ENCODE data around the gene SP110. TPM values are rescaled to one million over a fixed set of nuclear protein-coding genes. Genes with fewer than 3 reads are reported as not detected.
A peak's percentile ranks its signal among the peaks of the same experiment; 100 is the strongest.

SP110 gene
- total RNA-seq, 1 donor from 2014 or later, result 14.8 TPM

- Histone ChIP-seq H3K27me3 (ENCODE audit: control insufficient read depth, insufficient read depth, low read length) (no peaks in the 10 kb centered on the region), H3K4me3 (ENCODE audit: low read depth, low read length) (no peak overlapping the region), H3K36me3 (ENCODE audit: control insufficient read depth, insufficient read depth, low read length) (no peaks in the 10 kb centered on the region)
- no peak for DNase-seq (ENCODE audit: low read depth)
- TF ChIP-seq, protein P1, sequence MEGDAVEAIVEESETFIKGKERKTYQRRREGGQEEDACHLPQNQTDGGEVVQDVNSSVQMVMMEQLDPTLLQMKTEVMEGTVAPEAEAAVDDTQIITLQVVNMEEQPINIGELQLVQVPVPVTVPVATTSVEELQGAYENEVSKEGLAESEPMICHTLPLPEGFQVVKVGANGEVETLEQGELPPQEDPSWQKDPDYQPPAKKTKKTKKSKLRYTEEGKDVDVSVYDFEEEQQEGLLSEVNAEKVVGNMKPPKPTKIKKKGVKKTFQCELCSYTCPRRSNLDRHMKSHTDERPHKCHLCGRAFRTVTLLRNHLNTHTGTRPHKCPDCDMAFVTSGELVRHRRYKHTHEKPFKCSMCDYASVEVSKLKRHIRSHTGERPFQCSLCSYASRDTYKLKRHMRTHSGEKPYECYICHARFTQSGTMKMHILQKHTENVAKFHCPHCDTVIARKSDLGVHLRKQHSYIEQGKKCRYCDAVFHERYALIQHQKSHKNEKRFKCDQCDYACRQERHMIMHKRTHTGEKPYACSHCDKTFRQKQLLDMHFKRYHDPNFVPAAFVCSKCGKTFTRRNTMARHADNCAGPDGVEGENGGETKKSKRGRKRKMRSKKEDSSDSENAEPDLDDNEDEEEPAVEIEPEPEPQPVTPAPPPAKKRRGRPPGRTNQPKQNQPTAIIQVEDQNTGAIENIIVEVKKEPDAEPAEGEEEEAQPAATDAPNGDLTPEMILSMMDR (IDR thresholded peaks at IDR 0.05; ENCODE audit: insufficient read depth, low read length, poor library complexity, severe bottlenecking), result no peak
Measured at GRCh38 chr2:230246206-230246605, 26.4 kb upstream of the SP110 start.

GRCh38 chr2:230244211-230244610 lies 24.4 kb upstream of the SP110 start:
- Histone ChIP-seq H3K27me3 (ENCODE audit: control insufficient read depth, insufficient read depth, low read length) (no peaks in the 10 kb centered on the region), H3K36me3 (ENCODE audit: control insufficient read depth, insufficient read depth, low read length) (no peaks in the 10 kb centered on the region), H3K4me3 (ENCODE audit: low read depth, low read length) (no peak overlapping the region)
- TF ChIP-seq, protein P1 (IDR thresholded peaks at IDR 0.05; ENCODE audit: insufficient read depth, low read length, poor library complexity, severe bottlenecking), result no peak
- no peak for DNase-seq (ENCODE audit: low read depth)

GRCh38 chr2:230234845-230235244 lies 15.1 kb upstream of the SP110 start:
- Histone ChIP-seq H3K27me3 (ENCODE audit: control insufficient read depth, insufficient read depth, low read length) (no peaks in the 10 kb centered on the region), H3K4me3 (ENCODE audit: low read depth, low read length) (no peak overlapping the region), H3K36me3 (ENCODE audit: control insufficient read depth, insufficient read depth, low read length) (no peaks in the 10 kb centered on the region)
- peak; percentile 9 for DNase-seq (ENCODE audit: low read depth)
- TF ChIP-seq, protein P1 (IDR thresholded peaks at IDR 0.05; ENCODE audit: insufficient read depth, low read length, poor library complexity, severe bottlenecking), result no peak

DNA sequence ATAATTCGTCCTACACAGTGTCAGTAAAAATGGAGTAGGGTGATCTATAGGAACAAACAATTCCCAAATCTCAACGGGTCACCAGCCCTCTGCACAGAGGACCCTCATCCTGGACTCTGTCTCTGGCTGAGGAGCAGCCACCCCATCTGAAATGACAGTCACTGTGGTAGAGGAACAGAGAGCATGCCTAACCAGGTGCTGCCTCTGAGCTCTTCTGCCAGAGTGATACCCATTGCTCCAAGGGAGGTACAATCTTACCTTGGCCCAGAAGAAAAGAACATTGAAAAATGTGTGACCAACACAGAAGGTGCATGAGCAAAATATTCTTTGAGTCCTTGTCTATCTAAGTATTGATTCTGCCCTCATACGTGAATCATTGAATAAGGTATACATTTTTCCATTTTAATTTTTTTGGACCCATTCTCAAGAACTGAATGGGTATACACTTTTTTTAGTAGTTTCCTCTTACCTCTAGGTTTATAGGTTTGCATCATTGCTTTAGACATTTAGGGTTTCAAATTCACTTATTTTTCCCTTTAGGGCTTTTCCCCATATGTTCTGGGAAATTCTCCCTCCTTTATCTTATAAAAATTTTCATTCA lies 14.4 kb upstream of the SP110 start:
- Histone ChIP-seq H3K36me3 (ENCODE audit: control insufficient read depth, insufficient read depth, low read length) (no peaks in the 10 kb centered on the region), H3K27me3 (ENCODE audit: control insufficient read depth, insufficient read depth, low read length) (no peaks in the 10 kb centered on the region), H3K4me3 (ENCODE audit: low read depth, low read length) (no peak overlapping the region)
- no peak for DNase-seq (ENCODE audit: low read depth)
- TF ChIP-seq, protein P1 (IDR thresholded peaks at IDR 0.05; ENCODE audit: insufficient read depth, low read length, poor library complexity, severe bottlenecking), result no peak

GRCh38 chr2:230231251-230231650 lies 11.5 kb upstream of the SP110 start:
- no peak overlapping the region for H3K4me3 ChIP-seq (ENCODE audit: low read depth, low read length)
- H3K27me3 ChIP-seq (ENCODE audit: control insufficient read depth, insufficient read depth, low read length), result no peaks in the 10 kb centered on the region
- TF ChIP-seq, protein P1 (IDR thresholded peaks at IDR 0.05; ENCODE audit: insufficient read depth, low read length, poor library complexity, severe bottlenecking), result no peak
- DNase-seq (ENCODE audit: low read depth), result no peak
- H3K36me3 ChIP-seq (ENCODE audit: control insufficient read depth, insufficient read depth, low read length), result no peaks in the 10 kb centered on the region

All from kidney epithelial cell (primary cell).